GM19240 (cell line): ENCODE results near the gene RIF1.

Experiments used
- DNase-seq: peaks from one replicate; pipeline ENCODE4 v3.0.0; 2011; ENCODE audit warnings: low spot score; ENCODE audit not compliant: insufficient read length

Gene RIF1

DNA sequence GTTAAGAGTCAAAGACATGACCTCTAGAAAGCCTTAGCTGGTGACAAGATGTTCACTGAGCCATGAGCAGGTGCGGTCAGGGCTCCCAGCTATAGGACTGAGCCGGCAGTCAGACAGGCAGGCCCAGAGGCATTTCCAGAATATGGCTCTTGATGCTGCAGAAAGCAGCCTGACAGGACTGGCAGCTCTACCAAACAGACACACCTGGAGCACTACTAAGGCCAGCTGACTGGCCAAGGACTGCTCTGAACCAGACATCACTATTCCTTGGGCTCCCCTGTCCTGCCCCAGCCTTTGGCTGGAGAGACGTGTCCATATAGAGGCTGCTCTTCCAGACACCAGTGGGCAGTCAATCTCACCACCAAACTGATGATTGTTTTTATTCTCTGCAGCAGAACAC lies 98.8 kb downstream of the RIF1 start:
- no peak for DNase-seq

DNA sequence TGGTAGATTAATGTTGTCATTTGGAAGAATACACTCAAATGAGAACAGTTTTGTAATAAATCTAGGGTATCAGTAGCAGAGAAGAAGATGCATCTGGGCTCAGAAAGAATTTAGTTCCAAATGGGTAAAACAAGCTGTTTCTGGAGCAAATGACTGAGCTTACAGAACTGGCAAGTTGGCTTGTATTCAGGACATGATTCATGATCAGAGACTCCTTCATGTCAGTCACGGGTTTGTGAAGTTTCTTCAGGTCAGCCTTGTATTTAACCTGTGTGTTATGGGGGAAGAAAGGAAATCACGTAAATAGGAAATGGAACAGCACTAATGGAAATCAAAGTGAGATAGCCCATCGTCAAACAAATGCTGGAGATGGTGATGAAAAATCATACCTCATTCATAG lies 109.1 kb downstream of the RIF1 start:
- no peak for DNase-seq

DNA sequence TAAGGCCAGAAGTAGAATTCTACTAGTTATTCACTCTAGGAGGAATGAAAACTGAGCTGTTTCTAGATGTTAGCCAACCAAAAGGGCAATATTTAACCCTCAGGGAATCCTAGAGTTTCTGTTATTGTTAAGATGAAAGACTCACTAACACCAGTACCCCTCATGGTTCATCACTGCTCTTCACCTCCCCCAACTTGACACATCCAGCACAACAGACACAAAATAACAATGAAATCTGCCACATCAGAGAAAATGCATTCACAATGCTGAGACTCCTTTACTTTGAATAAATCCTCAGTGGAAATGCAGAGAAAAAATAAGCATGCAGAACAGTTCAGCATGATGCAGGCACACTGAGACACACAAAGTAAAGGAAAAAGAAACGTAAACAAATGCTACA lies 111.3 kb downstream of the RIF1 start:
- no peak for DNase-seq

DNA sequence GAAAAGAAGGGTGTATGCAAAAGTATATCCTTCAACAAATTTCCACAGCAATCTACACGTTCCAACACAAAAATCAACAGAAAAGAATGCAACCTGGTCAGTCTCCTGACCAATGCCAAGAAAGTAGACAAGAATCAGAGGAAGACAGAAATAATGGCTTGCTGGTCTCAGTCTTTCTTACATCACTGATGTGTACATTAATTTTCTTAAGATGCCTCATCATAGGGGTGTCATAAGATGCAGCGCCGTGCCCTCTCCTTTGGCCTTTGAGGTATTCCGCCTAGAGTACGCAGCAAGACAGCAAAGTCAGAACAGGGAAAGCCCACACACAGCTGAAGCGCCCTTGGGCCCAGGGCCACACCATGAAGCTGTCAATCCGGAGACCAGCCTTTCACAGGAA lies 112.9 kb downstream of the RIF1 start:
- no peak for DNase-seq

DNA sequence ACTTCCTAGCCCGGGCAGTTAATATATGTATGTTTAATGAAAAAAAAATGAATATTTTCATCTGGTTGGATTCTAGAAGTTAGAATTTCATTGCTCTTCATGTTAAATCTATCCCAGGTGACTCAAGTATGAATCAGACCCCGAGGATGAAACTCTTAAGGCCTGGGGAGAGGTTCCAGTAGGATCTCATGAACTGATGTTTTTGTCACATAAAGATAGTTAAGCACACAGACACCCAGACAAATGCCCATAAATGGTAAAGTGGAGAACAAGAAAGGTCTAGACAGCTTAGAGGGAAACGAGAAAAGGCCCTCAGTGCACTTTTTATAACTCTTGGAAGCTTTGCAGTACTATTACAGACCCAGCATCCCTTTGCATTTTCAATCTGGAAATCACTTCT lies 114.1 kb downstream of the RIF1 start:
- DNase-seq: no peak

DNA sequence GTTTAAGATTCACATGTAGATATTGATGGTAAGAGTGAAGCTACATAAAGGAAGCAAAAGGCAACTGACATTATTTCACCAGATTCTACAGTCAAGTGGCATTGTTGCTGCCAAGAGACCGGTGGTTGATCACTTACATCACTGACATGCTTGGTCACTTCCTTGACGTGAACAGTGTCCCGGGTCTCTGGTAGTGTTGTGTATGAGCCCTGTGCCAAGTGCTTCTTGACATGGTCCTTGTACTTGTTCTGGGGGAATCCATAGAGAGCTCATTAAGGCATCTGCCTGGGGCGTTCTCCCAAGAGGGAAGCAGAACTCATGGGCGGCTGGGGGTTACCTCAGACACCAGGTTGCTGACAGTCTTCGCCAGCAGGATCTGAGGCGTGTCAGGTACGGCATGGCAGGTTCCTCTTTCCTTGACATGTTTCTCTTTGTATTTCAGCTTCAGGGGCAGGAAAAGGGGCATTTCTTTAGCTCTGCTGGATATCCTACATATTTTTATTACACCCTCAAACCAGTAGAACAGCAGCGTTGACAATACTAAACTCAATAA lies 116.2 kb downstream of the RIF1 start:
- DNase-seq: no peak

DNA sequence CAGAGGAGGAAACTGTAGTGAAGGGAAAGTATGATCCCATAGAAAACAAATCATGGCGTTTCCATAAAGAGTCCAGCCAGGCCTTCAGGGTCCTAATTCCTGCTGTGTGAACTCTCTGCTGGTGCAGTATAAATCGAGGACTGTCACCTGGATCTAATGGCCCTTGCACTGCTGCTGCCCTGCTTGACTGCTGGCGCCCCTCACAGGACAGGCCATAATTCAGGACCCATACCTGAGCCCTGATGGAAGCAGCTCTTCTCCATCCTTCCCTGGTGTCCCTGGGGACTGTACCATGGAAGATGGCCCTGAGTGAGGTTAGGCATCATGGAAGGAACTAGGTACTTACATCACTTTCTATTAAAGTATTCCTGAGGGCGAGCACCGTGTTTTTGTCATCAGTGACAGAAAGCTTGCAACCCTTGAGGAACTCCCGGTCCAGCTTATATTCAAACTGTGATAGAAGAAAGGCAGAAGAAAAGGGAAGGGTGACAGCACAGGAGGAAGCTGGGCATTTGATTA lies 116.9 kb downstream of the RIF1 start:
- no peak for DNase-seq
